HG03521 (cell line): ENCODE results near the gene DEFB123.

Experiments used
- ATAC-seq: cut with Tn5 transposase; IDR thresholded peaks from one replicate; pipeline ENCODE4 v1.9.1; 2021; ENCODE audit warnings: mild to moderate bottlenecking, moderate library complexity; ENCODE audit not compliant: unreplicated experiment

Gene DEFB123

DNA sequence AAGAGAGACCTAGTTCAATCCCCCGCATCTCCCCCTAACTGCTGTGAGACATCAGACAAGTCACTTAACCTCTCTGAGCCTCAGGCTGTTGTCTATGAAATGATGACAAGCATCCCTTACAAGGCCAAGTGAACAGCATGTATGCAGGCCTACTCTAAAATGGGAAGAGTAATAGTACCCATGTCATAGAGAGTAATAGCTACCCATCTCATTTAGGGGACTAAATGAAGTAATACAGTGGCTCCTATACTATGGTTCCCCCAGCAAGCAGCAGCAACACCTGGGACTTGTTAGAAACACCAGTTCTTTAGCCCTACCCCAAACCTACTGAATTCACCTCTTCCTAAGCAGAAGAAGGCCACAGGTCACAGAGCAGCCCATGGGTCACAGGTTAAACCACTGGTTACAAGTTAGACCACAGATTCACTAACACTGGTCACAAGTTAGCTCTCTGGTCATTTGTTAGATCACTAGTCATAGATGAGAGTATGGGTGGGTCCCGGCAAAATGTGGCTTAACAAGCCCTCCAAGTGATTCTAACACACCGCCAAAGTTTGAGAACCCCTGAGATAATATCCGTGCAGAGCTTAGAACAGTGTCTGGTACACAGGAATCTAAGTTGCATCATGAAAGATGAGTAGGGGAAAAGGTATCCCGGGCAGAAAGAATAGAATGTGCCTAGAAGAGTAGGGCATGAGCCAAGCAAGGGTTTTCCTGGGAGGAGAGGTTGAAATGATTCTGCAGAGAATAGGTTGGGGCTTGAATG is 33.1 kb downstream of the DEFB123 start:
- no peak for ATAC-seq

DNA sequence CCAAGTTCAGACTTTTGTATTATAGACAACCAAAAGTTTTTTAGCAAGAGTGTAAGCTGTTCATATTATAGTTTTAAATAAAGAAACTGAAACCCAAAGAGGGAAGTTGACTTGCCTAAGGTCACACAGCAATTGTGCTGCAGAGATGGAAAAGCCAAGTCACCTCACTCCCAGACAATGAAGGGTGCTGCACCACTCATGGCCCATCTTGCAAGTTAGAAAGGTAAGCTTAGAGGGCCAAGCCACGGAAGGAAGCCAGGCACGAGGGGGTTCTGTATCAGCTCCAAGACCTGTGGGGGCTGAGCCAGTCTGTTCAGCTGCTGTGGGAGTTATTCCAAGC is 33.6 kb downstream of the DEFB123 start:
- ATAC-seq: peak; percentile 59

DNA sequence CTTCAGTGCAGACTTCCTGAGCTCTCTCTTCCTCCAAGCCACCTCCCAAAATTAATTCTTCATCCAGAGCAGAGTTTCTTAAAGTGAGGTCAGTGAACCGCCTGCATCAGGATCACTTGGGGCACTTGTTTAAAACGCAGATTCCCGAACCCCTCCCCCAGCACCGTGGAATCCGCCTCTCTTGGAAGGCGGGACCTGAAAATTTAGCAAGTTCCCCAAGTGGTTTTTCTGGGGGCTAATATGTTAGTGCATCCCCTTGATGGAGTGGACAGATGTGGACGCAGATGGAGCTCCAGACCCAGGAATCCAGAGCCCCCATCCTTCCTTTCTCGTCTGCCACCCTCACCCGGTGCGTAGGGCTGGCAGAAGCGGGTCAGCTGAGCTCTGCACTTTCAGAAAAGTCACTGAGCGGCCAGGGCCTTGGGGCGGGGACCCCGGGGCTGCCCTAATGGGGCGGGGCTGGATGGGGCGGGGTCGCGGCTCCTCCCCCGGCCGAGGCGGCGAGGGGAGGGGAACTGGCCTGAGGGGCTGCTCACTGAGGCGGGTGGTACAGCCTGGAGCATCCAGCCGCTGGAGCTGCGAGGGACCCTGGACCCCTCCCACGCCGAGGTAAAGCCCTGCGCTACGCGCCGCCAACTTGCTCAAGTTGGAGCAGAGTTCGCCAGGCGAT is 34.5 kb downstream of the DEFB123 start, which contains the start of the genes DEFB124 and REM1:
TSS of gene DEFB124 (minus strand) at position 370 of the 670 bp plus-strand sequence. CDS start 2,114 bp downstream, outside the sequence.
TSS of gene REM1 (plus strand) at position 531 of the 670 bp plus-strand sequence. CDS start 1,158 bp downstream, outside the sequence.
- no peak for ATAC-seq

DNA sequence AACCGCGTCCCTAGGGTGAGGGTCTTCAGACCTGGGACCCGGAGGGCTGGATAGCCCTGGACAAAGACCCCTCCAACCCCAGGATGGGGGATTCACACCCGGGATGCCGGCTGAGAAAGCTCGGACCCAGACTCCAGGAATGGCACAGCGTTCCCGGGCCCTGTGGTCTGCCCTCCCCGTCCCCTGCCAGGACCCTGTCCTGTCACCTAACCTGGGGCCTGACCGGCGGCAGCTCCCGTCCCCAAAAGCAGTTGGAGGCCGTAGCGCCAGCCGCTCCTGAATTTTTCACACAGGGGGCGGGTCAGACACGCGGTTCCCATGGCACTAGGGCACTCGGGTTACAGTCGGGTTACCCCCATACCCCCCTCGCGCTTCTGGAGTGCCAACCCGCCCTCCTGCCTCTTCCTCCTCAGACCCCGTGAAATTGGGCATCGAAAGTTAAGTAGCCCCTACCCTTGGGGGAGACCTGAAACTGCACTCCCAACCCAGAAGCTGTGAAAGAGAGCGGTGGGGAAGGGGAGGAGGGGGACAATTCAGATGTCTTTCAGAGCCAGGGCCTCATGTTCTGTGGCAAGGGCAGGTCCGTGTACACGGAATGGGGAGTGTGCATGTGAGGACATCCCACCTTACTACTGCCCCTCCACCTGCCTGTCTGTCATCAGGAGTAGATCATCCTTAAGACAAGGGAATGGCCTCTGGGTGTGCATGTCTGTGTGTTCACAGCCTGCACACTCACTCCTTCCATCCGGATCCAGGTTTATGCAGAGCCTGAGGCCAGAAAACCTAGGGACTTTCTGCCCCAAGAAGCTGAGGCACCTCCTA is 35.3 kb downstream of the DEFB123 start:
- no peak for ATAC-seq

DNA sequence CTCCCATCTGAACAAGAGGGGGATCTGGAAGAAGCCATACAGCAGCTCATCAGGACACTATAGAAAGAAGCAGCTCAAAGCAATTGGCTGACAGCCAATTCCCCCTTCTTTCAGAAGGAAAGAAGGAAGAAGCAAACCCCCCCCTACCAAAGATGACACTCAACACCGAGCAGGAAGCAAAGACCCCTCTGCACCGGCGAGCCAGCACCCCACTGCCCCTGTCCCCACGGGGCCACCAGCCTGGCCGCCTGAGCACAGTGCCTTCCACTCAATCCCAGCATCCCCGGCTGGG is 35.8 kb downstream of the DEFB123 start:
- no peak for ATAC-seq

DNA sequence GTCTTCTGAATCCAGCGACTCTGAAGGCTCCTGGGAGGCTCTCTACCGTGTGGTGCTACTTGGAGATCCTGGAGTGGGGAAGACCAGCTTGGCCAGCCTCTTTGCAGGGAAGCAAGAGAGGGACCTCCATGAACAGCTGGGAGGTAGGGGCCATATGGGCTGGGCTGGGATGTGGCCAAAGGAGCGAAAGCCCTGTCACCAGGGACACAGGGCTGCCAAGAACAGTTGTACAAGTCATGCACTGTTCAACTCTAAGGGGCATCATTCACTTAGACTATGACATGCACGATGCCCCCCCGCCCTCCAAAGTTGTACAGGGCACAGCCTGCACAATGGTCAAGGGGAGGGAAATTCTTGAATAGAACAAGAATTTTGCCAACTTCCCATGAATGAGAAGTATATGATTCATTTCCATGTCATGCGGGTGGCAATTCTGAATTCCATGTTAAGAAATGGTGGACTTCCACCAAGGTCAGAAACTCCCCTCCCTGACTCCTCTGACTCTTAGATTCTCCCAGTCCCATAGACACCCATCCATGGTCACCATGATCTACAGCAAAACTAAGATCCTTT is 36.3 kb downstream of the DEFB123 start:
- no peak for ATAC-seq

DNA sequence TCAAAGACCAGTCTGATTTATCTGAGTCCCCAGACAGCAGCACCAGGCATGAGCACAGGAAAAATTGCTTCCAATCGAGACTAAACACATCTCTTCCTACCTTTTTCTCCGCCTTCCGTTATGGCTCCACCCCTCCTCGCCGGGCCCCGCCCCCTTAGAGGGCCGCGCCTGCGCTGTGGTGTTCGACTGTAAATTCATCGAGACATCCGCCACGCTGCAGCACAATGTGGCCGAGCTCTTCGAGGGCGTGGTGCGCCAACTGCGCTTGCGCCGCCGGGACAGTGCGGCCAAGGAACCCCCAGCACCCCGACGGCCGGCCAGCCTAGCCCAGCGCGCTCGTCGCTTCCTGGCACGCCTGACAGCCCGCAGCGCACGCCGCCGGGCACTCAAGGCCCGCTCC is 43.6 kb downstream of the DEFB123 start:
- no peak for ATAC-seq

DNA sequence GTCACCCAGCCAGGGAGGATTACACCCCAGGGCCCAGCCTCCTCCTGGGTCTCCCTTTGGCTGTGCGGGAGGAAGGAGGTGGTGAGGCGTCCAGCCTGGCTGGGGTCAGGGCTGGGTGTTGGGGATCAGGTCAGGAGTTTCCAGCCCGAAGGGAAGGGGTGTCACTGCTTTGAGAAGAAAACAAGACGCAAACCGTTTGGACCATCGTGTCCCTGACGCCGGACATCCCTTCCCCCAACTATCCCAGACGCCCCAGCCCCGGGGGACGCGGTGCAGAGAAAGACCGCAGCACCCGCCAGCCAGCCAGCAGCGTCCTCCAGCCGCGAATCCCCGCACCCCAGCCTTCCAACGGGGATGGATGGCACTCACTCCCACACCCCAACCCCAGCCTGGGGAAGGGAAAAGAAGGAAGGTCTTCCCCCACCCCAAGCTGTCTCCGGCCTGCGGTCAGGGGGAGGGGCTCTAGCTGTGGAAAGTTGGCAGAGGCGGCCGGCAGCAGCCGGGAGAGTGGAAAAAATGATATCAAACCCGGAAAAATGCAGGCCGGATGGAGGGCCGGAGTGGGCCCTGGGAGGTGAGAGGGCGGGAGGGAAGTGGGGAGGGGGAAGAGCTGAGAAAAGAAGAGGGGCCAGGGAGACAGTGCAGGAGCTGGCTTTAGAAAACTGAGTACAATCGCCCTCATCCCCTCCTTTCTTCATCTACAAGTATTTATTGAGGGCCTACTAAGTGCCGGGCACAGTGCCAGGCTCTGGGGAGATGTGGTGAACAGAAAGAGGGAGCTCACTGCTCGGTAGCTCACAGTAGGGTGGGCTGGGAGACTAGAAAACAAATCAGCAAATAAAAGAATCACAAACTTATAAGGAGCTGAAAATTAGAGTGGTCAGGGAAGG is 45.3 kb downstream of the DEFB123 start:
- ATAC-seq: no peak

DNA sequence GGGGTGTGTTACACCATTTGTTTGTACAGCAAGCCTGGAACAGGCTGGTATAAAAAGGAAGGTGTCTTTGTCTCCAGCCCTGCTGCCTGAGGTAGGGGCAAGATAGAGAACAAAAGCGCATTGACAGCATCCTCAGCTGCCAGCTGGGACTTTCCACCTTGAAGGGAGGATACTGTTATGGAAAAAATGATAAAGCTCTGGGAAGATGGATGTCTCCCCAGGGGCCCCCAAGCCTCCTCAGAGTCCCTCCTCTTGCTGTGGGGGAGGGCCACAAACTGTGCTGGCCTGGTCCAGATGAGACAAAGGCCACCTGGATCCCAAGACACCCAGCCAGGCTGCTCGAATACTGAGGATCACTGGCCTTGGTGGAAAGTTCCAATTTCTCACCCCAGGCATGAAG is 47.7 kb downstream of the DEFB123 start:
- no peak for ATAC-seq

DNA sequence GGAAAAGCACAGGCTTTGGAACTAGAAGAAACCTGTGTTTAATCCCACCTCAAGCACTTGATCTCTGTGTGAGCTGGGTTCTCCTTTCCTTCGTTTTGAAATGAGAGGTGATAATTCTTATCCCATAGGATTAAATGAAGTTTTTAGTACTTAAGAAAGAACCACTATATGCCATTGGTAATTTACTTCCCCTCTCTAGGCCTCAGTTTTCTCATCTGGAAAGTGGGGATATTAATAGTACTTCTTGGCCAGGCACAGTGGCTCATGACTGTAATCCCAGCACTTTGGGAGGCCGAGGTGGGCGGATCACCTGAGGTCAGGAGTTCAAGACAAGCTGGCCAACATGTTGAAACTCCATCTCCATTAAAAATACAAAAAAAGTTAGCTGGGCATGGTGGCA is 48.7 kb downstream of the DEFB123 start:
- ATAC-seq: no peak

DNA sequence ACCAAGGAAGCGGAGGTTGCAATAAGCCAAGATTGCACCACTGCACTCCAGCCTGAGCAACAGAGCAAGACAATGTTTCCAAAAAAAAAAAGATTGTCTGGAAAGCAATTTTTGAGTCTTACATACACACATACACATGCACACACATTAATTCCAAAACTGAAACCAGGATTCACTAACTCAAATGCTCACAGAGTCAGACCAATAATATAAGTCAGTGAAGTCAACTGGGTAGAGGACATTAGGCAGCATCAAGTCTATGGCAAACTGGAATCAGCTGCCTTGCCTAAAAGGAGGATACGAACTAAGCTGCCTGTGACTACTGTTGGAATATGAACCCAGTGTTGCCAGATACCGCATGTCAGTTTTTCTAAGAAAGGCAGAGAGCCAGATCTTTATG is 50.3 kb downstream of the DEFB123 start:
- ATAC-seq: no peak

DNA sequence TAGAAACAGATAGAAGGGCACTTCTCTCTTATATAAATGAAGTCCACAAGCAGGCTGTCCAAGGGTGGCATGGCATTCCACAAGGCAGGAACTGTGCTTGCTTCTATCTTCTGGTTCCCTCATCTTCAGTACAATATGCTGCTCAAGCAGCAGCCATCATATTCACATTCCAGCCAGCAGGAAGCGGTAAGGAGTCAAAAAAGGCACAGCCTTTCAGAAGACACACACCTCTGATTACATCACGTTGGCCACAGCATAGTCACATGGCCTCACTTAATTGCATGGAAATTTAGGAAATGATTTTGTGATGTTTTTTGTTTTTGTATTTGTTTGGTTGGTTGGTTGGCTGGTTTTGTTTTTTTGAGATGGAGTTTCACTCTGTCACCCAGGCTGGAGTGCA is 53.7 kb downstream of the DEFB123 start:
- no peak for ATAC-seq

DNA sequence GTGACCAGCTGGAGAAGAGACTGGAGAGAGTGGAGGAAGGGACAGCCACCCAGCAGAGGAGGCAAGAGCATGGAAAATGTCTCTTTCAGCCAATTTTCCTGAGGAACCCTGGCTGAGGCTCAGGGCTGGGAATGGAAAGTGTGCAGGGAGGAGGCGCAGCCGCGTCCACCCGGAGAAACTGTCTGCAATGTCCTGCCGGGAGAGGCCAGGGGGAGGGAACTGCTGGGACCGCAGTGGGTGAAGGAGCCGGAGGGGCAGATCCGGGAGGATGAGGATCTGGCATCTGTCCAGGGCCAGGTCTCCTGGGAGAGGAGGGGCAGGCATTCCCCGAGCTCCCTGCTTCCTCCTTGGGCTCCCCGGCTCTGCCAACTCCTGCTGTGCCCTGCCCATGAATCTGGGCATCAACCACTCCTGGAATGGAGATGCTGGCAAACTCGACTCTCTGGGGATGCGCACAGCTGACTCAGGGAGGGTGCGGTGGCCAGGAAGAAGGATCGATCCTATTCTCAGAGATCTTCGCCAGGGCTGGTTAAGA is 56.4 kb downstream of the DEFB123 start:
- no peak for ATAC-seq

DNA sequence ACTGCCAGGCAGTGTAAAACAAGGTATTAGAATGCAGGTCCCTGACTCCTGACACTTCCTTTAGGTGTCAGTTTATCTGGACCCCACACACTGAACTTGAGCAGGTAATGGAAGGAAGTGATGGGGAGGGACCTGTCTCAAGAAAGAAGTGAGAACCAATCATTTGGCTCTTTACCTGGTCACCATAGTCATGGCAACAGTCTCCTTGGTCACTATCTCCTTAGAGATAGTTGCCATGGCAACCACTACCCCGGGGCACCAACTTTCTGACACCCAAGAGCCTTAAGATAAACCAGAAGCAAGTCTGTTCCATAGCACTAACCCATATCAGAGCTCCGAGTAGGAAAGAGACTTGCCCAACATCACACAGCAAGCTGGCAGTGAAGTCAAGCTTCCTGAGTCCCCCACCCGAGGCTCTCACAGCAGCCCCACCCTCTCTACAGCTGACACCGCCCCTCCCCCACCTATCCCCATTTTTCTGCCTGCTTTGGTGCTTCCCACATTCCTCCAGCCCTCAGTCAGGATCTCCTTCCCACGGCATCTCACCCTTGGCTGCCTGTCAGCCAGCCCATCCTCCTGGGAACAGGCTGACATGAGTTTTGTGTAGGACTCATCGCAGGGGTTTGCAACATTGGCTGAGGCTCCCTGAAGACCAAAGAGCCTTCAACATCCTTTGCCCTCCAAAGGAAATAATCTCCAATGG is 57.6 kb downstream of the DEFB123 start:
- ATAC-seq: no peak
